Right forelimb (tissue), 1 donor: ENCODE results near the gene EME2.
A peak's percentile ranks its signal among the peaks of the same experiment; 100 is the strongest.
"Not testable (repeated sequence)": the region's sequence is repeated elsewhere in the genome, so short reads cannot be mapped to it uniquely, and the experiment has no call there.

Experiments
- DNase-seq: peaks from one replicate; pipeline ENCODE4 v3.0.0-alpha.2; 2018

The EME2 gene

GRCh38 chr16:1792836-1793577 lies 20.4 kb downstream of the EME2 start:
- DNase-seq, result no peak

- DNase-seq, result no peak
These were observed 21.1 kb downstream of the EME2 start, which contains the start of gene IGFALS for GRCh38 chr16:1793578-1794220. Gene IGFALS, minus strand, starts transcription at chr16:1793705. Its CDS starts 53 bp downstream, at chr16:1793652.

- no peak for DNase-seq
These were observed 21.7 kb downstream of the EME2 start for GRCh38 chr16:1794221-1794871.

- no peak for DNase-seq
These were observed 22.5 kb downstream of the EME2 start for GRCh38 chr16:1794908-1795666.

DNA sequence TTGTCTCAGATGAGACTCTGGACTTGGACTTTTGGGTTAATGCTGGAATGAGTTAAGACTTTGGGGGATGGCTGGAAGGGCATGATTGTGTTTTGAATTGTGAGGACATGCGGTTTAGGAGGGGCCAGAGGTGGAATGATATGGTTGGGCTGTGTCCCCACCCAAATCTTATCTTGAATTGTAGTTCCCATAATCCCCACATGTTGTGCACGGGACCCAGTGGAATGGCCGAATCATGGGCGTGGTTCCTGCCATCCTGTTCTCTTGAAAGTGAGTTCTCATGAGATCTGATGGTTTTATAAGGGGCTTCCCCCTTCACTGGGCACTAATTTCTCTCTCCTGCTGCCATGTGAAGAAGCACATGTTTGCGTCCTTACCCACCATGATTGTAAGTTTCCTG lies 26.7 kb downstream of the EME2 start:
- not testable (repeated sequence) for DNase-seq

GRCh38 chr16:1800701-1801100 lies 28.1 kb downstream of the EME2 start:
- DNase-seq, result no peak

GRCh38 chr16:1807626-1808025 lies 35.0 kb downstream of the EME2 start:
- DNase-seq, result no peak

DNA sequence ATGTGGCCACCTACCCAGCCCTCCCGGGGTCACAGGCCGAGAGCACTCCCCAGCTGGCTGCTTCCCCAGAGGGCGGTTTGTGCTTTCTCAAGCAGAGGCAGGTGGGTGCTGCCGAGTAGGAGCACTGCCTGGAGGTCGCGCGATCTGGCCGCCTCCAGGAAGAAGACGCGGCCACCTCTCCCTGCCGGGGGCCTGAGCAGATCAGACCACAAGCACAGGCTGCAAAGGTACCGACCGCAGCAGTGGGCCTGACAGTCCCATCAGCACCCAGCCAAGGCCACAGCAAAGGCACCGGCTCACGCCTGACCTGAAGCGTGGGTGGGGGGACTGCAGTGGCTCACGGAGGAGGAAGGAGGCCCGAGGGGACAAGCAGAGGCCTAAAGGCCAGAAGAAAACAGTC lies 36.1 kb downstream of the EME2 start:
- DNase-seq, result no peak

- no peak for DNase-seq
These were observed 36.7 kb downstream of the EME2 start for GRCh38 chr16:1809281-1809801.

DNA sequence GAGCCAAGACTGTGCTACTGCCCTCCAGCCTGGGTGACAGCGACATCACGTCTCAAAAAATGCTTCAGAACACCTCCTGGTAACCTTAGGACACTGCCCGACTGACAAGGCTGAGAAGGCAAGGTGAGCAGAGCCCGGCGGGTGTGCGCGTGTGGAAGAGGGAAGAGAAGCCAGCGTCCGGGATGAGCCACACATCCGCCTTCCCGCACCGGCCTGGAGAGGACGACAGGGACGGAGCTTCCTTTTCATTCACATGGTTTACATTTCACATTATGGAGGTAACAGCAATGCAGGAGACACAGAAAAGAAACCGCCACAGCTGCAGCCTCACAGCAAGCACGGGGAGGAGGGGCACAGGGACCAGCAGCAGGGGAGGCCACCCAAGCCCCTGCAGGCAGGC lies 37.5 kb downstream of the EME2 start:
- DNase-seq, result no peak

DNA sequence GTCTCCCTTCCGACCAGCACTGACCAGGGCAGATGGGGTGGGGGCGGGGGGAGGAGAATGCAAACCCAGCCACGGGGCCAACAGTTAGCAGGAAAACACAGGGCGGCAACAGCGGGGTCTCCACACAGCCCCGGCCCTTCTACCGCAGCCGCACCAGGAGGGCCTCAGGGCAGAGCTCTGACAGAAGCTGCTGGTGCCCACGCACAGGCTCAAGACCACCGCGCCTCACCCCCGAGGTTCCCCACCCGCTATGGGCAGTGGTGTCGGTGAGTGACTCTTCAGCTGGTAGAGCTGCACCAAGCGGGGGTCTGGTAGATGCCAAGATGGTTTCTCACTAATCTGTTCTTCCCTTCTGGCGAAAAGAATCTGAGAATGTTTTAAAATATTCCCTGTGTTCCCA lies 37.9 kb downstream of the EME2 start:
- no peak for DNase-seq

GRCh38 chr16:1812732-1813163 lies 40.1 kb downstream of the EME2 start:
- peak; percentile 61 for DNase-seq

GRCh38 chr16:1815461-1815860 lies 42.9 kb downstream of the EME2 start:
- no peak for DNase-seq

- no peak for DNase-seq
These were observed 44.0 kb downstream of the EME2 start for GRCh38 chr16:1816396-1817275.

GRCh38 chr16:1817276-1817589 lies 44.6 kb downstream of the EME2 start:
- DNase-seq, result no peak

DNA sequence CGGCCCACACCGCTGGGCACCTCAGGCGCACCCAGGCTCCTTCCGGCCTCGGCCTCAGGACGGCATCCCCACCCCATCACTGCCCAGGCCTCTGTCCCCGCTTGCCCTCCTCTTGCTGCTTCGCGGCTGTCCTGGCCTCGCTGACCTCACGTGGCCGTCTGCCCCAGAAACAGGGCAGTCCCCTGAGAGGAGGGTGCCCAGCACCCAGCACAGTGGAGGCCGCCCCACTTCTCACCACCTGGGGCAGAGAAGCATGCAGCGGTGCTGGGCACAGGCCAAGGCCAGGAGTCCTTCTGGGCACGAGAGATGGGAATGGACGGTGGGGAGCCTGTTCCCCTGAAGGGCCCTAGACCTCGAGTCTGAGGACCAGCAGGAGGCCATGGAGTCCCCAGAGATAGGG lies 45.1 kb downstream of the EME2 start:
- DNase-seq, result no peak

GRCh38 chr16:1818204-1818872 lies 45.7 kb downstream of the EME2 start:
- DNase-seq, result no peak

- DNase-seq, result no peak
These were observed 46.4 kb downstream of the EME2 start for GRCh38 chr16:1818873-1819525.

- no peak for DNase-seq
These were observed 47.0 kb downstream of the EME2 start for GRCh38 chr16:1819611-1820010.

- DNase-seq, result no peak
These were observed 47.7 kb downstream of the EME2 start for GRCh38 chr16:1820096-1820945.
